Measurements from ENCODE around the gene LAMTOR5.

Gene LAMTOR5

GRCh38 chr1:110430366-110430765 is 22.9 kb upstream of the LAMTOR5 start:
- no peak overlapping the region for H3K4me3 ChIP-seq (ENCODE audit: low read depth, low read length)
- TF ChIP-seq CTCF (IDR thresholded peaks at IDR 0.05; ENCODE audit: insufficient read depth, low read depth, low read length, missing control alignments) = no peak
- DNase-seq (ENCODE audit: low read depth) = no peak

GRCh38 chr1:110428946-110429345 is 21.5 kb upstream of the LAMTOR5 start:
- no peak for TF ChIP-seq CTCF (IDR thresholded peaks at IDR 0.05; ENCODE audit: insufficient read depth, low read depth, low read length, missing control alignments)

GRCh38 chr1:110426854-110427253 is 19.4 kb upstream of the LAMTOR5 start:
- no peak for TF ChIP-seq CTCF (IDR thresholded peaks at IDR 0.05; ENCODE audit: insufficient read depth, low read depth, low read length, missing control alignments)
- DNase-seq (ENCODE audit: low read depth) = no peak
- H3K4me3 ChIP-seq (ENCODE audit: low read depth, low read length) = no peak overlapping the region

More at GRCh38 chr1:110428946-110429345, 21.5 kb upstream of the LAMTOR5 start:
- no peak for DNase-seq (ENCODE audit: low read depth)
- no peak overlapping the region for H3K4me3 ChIP-seq (ENCODE audit: low read depth, low read length)

GRCh38 chr1:110425612-110426152 is 18.2 kb upstream of the LAMTOR5 start:
- DNase-seq (ENCODE audit: low read depth) = no peak
- H3K4me3 ChIP-seq (ENCODE audit: low read depth, low read length) = no peak overlapping the region
- no peak for TF ChIP-seq CTCF (IDR thresholded peaks at IDR 0.05; ENCODE audit: insufficient read depth, low read depth, low read length, missing control alignments)

- no peak for TF ChIP-seq CTCF (IDR thresholded peaks at IDR 0.05; ENCODE audit: insufficient read depth, low read depth, low read length, missing control alignments)
- no peak for DNase-seq (ENCODE audit: low read depth)
- H3K4me3 ChIP-seq (ENCODE audit: low read depth, low read length) = no peak overlapping the region
Measured at GRCh38 chr1:110424699-110425611, 17.5 kb upstream of the LAMTOR5 start.

GRCh38 chr1:110420874-110421793 is 13.6 kb upstream of the LAMTOR5 start:
- no peak for TF ChIP-seq CTCF (IDR thresholded peaks at IDR 0.05; ENCODE audit: insufficient read depth, low read depth, low read length, missing control alignments)
- no peak for DNase-seq (ENCODE audit: low read depth)

More at GRCh38 chr1:110420874-110421793, 13.6 kb upstream of the LAMTOR5 start:
- H3K4me3 ChIP-seq (ENCODE audit: low read depth, low read length) = no peak overlapping the region
